DND-41 (cell line): ENCODE results near the gene DNAH8.

Source experiments
- EZH2 ChIP-seq: IDR thresholded peaks from 3 replicates; pipeline ENCODE4 v1.6.1; 2012; ENCODE audit warnings: borderline replicate concordance, low read depth, mild to moderate bottlenecking, moderate library complexity, low read length, inconsistent platforms; ENCODE audit not compliant: severe bottlenecking
- TF ChIP-seq, protein P1 (sequence below): IDR thresholded peaks from 2 replicates; pipeline ENCODE4 v1.5.1; 2012; ENCODE audit warnings: borderline replicate concordance, low read length, moderate library complexity, mild to moderate bottlenecking; ENCODE audit not compliant: poor library complexity, severe bottlenecking; ENCODE audit errors: extremely low read depth

DNA sequence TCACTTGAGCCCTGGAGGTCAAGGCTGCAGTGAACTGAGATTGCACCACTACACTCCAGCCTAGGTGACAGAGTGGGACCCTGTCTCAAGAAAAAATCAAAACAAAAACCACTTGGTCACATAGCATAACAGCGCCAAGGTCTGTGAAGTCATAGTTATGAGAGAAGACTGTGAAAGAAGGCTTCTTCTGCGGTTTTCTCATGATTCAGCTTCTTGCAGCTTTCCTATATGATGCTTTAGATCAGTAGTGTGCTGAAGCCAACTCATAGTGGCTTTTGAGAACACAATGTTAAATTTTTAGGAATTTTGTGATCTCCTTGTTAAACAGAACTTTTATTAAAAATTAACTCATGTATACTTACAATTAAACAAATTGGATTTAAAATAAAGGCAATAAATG lies 197.3 kb downstream of the DNAH8 start:
- TF ChIP-seq, protein P1, sequence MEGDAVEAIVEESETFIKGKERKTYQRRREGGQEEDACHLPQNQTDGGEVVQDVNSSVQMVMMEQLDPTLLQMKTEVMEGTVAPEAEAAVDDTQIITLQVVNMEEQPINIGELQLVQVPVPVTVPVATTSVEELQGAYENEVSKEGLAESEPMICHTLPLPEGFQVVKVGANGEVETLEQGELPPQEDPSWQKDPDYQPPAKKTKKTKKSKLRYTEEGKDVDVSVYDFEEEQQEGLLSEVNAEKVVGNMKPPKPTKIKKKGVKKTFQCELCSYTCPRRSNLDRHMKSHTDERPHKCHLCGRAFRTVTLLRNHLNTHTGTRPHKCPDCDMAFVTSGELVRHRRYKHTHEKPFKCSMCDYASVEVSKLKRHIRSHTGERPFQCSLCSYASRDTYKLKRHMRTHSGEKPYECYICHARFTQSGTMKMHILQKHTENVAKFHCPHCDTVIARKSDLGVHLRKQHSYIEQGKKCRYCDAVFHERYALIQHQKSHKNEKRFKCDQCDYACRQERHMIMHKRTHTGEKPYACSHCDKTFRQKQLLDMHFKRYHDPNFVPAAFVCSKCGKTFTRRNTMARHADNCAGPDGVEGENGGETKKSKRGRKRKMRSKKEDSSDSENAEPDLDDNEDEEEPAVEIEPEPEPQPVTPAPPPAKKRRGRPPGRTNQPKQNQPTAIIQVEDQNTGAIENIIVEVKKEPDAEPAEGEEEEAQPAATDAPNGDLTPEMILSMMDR: no peak
- no peak for TF ChIP-seq EZH2
